ENCODE results near the gene RAB36. TPM values are rescaled to one million over a fixed set of nuclear protein-coding genes. Genes with fewer than 3 reads are reported as not detected.

The RAB36 gene
- total and polyA plus RNA-seq, 9 donors = 3.9 to 18.7 (median 6.3) TPM

DNA sequence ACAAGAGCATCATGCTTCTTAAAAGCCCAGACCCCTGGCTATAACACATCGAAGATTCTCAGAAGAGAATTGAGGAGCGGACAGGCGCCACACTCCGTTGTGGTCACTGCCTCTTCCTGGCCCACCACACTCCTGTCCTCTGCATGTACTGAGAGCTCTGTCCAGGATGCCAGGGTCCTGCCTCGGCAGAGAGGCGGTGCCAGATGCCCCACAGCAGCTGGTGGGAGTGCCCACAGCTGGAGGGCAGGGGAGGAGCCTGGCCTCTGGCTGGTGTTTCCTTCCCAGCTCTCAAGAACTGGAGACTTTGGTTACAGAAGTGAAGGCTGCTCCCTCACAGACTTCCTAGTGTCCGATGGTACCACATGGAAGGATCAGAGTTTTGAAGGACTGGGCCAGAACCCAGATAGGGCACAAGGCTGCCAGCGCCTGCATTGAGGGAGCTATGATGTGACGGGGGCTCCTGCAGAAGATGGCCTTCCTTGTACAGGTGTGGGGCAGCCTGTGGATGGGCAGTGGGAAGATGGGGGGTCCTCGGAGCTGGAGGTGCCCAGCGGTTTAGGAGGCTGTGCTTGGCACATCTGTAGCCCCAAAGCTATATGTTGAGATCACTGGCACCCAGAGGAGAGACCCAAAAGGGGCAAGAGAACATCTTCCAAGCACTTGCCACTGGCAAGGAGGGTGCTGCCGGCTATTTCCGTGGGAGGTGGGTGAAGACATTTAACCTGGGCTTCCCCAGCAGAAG, 22.9 kb upstream of the RAB36 start:
- WGBS, 3 donors = 80 to 83% (median 81%) methylated on average over 13 of the region's 13 CpGs
- TF ChIP-seq, protein P1, sequence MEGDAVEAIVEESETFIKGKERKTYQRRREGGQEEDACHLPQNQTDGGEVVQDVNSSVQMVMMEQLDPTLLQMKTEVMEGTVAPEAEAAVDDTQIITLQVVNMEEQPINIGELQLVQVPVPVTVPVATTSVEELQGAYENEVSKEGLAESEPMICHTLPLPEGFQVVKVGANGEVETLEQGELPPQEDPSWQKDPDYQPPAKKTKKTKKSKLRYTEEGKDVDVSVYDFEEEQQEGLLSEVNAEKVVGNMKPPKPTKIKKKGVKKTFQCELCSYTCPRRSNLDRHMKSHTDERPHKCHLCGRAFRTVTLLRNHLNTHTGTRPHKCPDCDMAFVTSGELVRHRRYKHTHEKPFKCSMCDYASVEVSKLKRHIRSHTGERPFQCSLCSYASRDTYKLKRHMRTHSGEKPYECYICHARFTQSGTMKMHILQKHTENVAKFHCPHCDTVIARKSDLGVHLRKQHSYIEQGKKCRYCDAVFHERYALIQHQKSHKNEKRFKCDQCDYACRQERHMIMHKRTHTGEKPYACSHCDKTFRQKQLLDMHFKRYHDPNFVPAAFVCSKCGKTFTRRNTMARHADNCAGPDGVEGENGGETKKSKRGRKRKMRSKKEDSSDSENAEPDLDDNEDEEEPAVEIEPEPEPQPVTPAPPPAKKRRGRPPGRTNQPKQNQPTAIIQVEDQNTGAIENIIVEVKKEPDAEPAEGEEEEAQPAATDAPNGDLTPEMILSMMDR (IDR thresholded peaks at IDR 0.05) = no peak
- TF ChIP-seq POLR2A (IDR thresholded peaks at IDR 0.05) (no peak), EP300 (IDR thresholded peaks at IDR 0.05) (no peak)
- peak in 1 of 5 donors; percentile 24 for DNase-seq
- H3K27ac ChIP-seq = no peak overlapping the region
- H3K27me3 ChIP-seq = no peaks in the 10 kb centered on the region
- H3K4me3 ChIP-seq = no peak overlapping the region
- no peaks in the 10 kb centered on the region for H3K9me3 ChIP-seq
- H3K4me1 ChIP-seq (ENCODE audit: insufficient read depth) = peaks cover 6% of the 10 kb centered on the region
- no peaks in the 10 kb centered on the region for H3K36me3 ChIP-seq
- intact Hi-C loops (cut with DNase I) = no loop called here

DNA sequence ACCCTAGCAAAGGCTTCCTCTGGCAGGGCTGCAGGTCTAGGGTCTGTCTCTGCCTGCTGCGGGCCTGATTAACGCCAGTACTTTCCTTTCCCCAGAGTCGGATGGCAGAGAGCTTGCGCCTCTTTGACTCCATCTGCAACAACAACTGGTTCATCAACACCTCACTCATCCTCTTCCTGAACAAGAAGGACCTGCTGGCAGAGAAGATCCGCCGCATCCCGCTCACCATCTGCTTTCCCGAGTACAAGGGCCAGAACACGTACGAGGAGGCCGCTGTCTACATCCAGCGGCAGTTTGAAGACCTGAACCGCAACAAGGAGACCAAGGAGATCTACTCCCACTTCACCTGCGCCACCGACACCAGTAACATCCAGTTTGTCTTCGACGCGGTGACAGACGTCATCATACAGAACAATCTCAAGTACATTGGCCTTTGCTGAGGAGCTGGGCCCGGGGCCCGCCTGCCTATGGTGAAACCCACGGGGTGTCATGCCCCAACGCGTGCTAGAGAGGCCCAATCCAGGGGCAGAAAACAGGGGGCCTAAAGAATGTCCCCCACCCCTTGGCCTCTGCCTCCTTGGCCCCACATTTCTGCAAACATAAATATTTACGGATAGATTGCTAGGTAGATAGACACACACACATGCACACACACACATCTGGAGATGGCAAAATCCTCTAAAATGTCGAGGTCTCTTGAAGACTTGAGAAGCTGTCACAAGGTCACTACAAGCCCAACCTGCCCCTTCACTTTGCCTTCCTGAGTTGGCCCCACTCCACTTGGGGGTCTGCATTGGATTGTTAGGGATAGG, 22.1 kb upstream of the RAB36 start:
- intact Hi-C loops (cut with DNase I) = no loop called here
- peaks cover 7% of the 10 kb centered on the region for H3K4me1 ChIP-seq (ENCODE audit: insufficient read depth)
- H3K27ac ChIP-seq = no peak overlapping the region
- no peaks in the 10 kb centered on the region for H3K36me3 ChIP-seq
- H3K27me3 ChIP-seq = no peaks in the 10 kb centered on the region
- DNase-seq = peak in 1 of 5 donors; percentile 24
- no peak for TF ChIP-seq POLR2A (IDR thresholded peaks at IDR 0.05)
- TF ChIP-seq, protein P1 (IDR thresholded peaks at IDR 0.05) = no peak
- TF ChIP-seq EP300 (IDR thresholded peaks at IDR 0.05) = no peak
- no peak overlapping the region for H3K4me3 ChIP-seq
- 94 to 96% (median 95%) methylated on average over 26 of the region's 26 CpGs for WGBS, 3 donors
- no peaks in the 10 kb centered on the region for H3K9me3 ChIP-seq

DNA sequence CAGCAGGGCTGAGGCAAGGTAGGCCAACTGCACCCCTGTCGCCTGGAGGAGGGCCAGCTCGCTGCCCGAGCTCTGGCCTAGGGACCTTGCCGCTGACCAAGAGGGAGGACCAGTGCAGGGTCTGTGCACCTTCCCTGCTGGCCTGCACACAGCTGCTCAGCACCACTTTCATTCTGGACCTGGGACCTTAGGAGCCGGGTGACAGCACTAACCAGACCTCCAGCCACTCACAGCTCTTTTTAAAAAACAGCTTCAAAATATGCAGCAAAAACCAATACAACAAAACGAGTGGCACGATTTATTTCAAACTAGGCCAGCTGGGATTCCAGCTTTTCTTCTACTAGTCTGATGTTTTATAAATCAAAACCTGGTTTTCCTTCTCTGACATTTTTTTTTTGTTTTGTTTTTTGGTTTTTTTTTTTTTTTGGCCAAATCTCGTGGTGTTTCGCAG, 21.4 kb upstream of the RAB36 start:
- no peak for TF ChIP-seq EP300 (IDR thresholded peaks at IDR 0.05)
- no peak for TF ChIP-seq POLR2A (IDR thresholded peaks at IDR 0.05)
- TF ChIP-seq, protein P1 (IDR thresholded peaks at IDR 0.05) = no peak
- Histone ChIP-seq H3K4me3 (no peak overlapping the region), H3K27me3 (no peaks in the 10 kb centered on the region), H3K9me3 (no peaks in the 10 kb centered on the region), H3K4me1 (ENCODE audit: insufficient read depth) (peaks cover 8% of the 10 kb centered on the region), H3K36me3 (no peaks in the 10 kb centered on the region), H3K27ac (no peak overlapping the region)
- peak in 2 of 5 donors; percentile 49 to 50 for DNase-seq
- 60 to 75% (median 73%) methylated on average over 9 of the region's 9 CpGs for WGBS, 3 donors
- intact Hi-C loops (cut with DNase I) = no loop called here

DNA sequence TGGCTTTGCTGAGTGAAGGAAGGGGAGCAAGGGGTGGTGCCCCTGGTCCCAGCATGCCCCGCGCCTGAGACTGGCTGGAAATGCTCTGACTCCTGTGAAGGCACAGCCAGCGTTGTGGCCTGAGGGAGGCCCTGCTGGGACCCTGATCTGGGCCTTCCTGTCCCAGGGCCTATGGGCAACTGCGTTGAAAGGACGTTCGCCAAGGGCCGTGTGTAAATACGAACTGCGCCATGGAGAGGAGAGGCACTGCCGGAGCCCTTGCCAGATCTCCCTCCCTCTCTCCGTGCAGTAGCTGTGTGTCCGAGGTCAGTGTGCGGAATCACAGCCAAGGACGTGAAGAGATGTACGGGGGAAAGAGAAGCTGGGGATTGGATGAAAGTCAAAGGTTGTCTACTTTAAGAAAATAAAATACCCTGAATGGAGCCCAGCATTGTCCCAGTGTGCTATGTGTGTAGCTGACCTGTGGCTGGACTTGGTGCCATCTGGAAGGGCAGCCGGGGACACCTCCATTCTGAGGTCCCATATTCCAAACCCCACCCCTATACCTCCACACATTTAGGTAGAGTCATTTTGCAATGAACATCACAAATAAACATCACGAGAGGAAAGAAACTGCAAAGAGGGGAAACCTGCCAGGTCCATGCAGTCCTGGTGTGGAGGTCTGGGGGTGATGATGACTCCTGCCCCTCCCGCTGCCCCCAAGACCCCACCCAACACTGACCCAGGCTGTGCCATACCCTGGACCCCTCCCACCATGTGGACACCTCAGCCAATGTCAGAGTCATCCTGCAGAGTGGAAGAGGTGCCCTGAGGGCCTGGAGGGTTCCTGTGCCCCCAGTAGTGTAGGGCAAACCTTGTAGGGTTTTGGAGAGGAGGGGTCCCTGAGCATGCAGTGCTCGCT, 20.4 kb upstream of the RAB36 start:
- no peak overlapping the region for H3K4me3 ChIP-seq
- peaks cover 8% of the 10 kb centered on the region for H3K4me1 ChIP-seq (ENCODE audit: insufficient read depth)
- peak overlapping the region; percentile 75 to 82 for H3K27ac ChIP-seq
- peak; percentile 63 to 84 (median 77) for DNase-seq
- intact Hi-C loops (cut with DNase I) = loop anchor here in 1 of 4 donors (5.0 kb wide), 1 partner anchor 163 kb away; no protein-coding TSS in a partner anchor
- H3K27me3 ChIP-seq = no peaks in the 10 kb centered on the region
- TF ChIP-seq EP300 (IDR thresholded peaks at IDR 0.05) (no peak), POLR2A (IDR thresholded peaks at IDR 0.05) (no peak)
- 15 to 33% (median 20%) methylated on average over 19 of the region's 19 CpGs for WGBS, 3 donors
- no peaks in the 10 kb centered on the region for H3K36me3 ChIP-seq
- no peaks in the 10 kb centered on the region for H3K9me3 ChIP-seq

All from ovary (tissue), 9 donors.